Hindlimb muscle (tissue), 1 donor: ENCODE measurements around the gene SPRY1. TPM values are rescaled to one million over a fixed set of nuclear protein-coding genes. Genes with fewer than 3 reads are reported as not detected.

Experiments
- DNase-seq: peaks from one replicate; pipeline ENCODE4 v3.0.0-alpha.2; 2013
- polyA plus RNA-seq: library from polyadenylated mRNA; unstranded; fragments of 120-200 nt; gene quantifications from one replicate; pipeline ENCODE4 v1.2.1, GENCODE V29; 2013; ENCODE audit not compliant: insufficient read length

SPRY1 gene
- 184 TPM for polyA plus RNA-seq

GRCh38 chr4:123396307-123397143 is at the start of gene SPRY1:
Gene SPRY1, plus strand, starts transcription at chr4:123396795. Its CDS starts 4,797 bp downstream, at chr4:123401592.
- DNase-seq = peak; percentile 95

GRCh38 chr4:123346951-123347350 is 49.6 kb upstream of the SPRY1 start:
- DNase-seq = no peak

GRCh38 chr4:123348946-123349345 is 47.6 kb upstream of the SPRY1 start:
- DNase-seq = no peak

GRCh38 chr4:123349421-123350190 is 47.0 kb upstream of the SPRY1 start:
- no peak for DNase-seq

- DNase-seq = no peak
These were observed 46.4 kb upstream of the SPRY1 start for GRCh38 chr4:123350191-123350544.

GRCh38 chr4:123350726-123351125 is 45.9 kb upstream of the SPRY1 start:
- no peak for DNase-seq

- no peak for DNase-seq
These were observed 44.9 kb upstream of the SPRY1 start for GRCh38 chr4:123351713-123352112.

- DNase-seq = no peak
These were observed 44.2 kb upstream of the SPRY1 start for GRCh38 chr4:123352240-123352945.

- DNase-seq = no peak
These were observed 43.6 kb upstream of the SPRY1 start for GRCh38 chr4:123352966-123353365.

- DNase-seq = no peak
These were observed 42.9 kb upstream of the SPRY1 start for GRCh38 chr4:123353656-123354055.

- DNase-seq = no peak
These were observed 41.9 kb upstream of the SPRY1 start for GRCh38 chr4:123354701-123355100.

GRCh38 chr4:123356921-123357320 is 39.7 kb upstream of the SPRY1 start:
- no peak for DNase-seq

- no peak for DNase-seq
These were observed 36.9 kb upstream of the SPRY1 start for GRCh38 chr4:123359449-123360315.

- DNase-seq = peak; percentile 50
These were observed 35.3 kb upstream of the SPRY1 start for GRCh38 chr4:123361195-123361861.

GRCh38 chr4:123362103-123362502 is 34.5 kb upstream of the SPRY1 start:
- no peak for DNase-seq

GRCh38 chr4:123363729-123364128 is 32.9 kb upstream of the SPRY1 start:
- no peak for DNase-seq

- no peak for DNase-seq
These were observed 31.7 kb upstream of the SPRY1 start for GRCh38 chr4:123364906-123365305.

- DNase-seq = no peak
These were observed 31.2 kb upstream of the SPRY1 start for GRCh38 chr4:123365412-123365811.

- DNase-seq = no peak
These were observed 30.3 kb upstream of the SPRY1 start for GRCh38 chr4:123366144-123366748.

GRCh38 chr4:123378794-123379193 is 17.8 kb upstream of the SPRY1 start:
- DNase-seq = no peak

- DNase-seq = no peak
These were observed 17.2 kb upstream of the SPRY1 start for GRCh38 chr4:123379392-123379791.
